Endothelial cell of umbilical vein (primary cell): ENCODE results near the gene IFI27. TPM values are rescaled to one million over a fixed set of nuclear protein-coding genes. Genes with fewer than 3 reads are reported as not detected.

Experiments
- Bru-seq: library from RNA; stranded (reverse); fragments of 400-500 nt; gene quantifications from one replicate; lab custom pipeline; 2021; lab: Mats Ljungman, UMichigan
- BruChase-seq, 2 experiments: library from RNA; stranded (reverse); fragments of 400-500 nt; gene quantifications; one replicate each; lab custom pipeline; 2021; lab: Mats Ljungman, UMichigan
- BruUV-seq: library from RNA; stranded (reverse); fragments of 400-500 nt; replicated peaks from 2 replicates; lab custom pipeline; 2021; lab: Mats Ljungman, UMichigan
- CTCF ChIA-PET: fragments of 300-600, 350-600 bp; sonication (Branson Sonifier 250); formaldehyde crosslinking; loops from one replicate; lab custom pipeline; 2021; ENCODE audit warnings: antibody characterized with exemption, inconsistent platforms; lab: Charles Lee
- POLR2A ChIA-PET: fragments of 300-600, 350-600 bp; sonication (Branson Sonifier 250); formaldehyde crosslinking; loops from one replicate; lab custom pipeline; 2021; ENCODE audit warnings: antibody characterized with exemption, inconsistent platforms; lab: Charles Lee
- DNase-seq: peaks from one replicate; pipeline ENCODE4 v3.0.0-alpha.2; 2011; ENCODE audit warnings: low read depth, low spot score
- FAIRE-seq: peaks from 2 replicates; lab custom pipeline; 2011; peaks lifted over from hg19 to GRCh38; lab: Jason Lieb, UNC
- H2AFZ ChIP-seq: 2 replicates; pipeline ENCODE4 v1.6.0; 2012; ENCODE audit warnings: low read depth, low read length, control low read depth, inconsistent platforms
- H3K27ac ChIP-seq: 2 replicates; pipeline ENCODE4 v1.5.1; 2011; ENCODE audit warnings: low read depth, mild to moderate bottlenecking, control low read depth, low read length, moderate library complexity; ENCODE audit not compliant: insufficient read depth
- H3K27me3 ChIP-seq, 2 experiments: 2 replicates each; pipeline versions ENCODE4 v1.6.0 to v1.6.1; 2011; ENCODE audit warnings: low read length in 2 of 2, mixed read lengths in 1 of 2; ENCODE audit not compliant: control insufficient read depth in 2 of 2, insufficient read depth in 2 of 2
- H3K36me3 ChIP-seq, 2 experiments: 2 replicates in 1 of 2; 3 replicates in 1 of 2; pipeline ENCODE4 v1.5.1; 2011; ENCODE audit warnings: low read length in 2 of 2, mild to moderate bottlenecking in 1 of 2, moderate library complexity in 1 of 2; ENCODE audit not compliant: control insufficient read depth in 2 of 2, insufficient read depth in 2 of 2; ENCODE audit errors: extremely low read depth in 1 of 2
- H3K4me1 ChIP-seq: 3 replicates; pipeline ENCODE4 v1.5.1; 2011; ENCODE audit warnings: mild to moderate bottlenecking, low read length; ENCODE audit not compliant: control insufficient read depth, insufficient read depth; ENCODE audit errors: extremely low read depth
- H3K4me2 ChIP-seq: 2 replicates; pipeline ENCODE4 v1.6.1; 2011; ENCODE audit warnings: low read length, control low read depth, mixed read lengths; ENCODE audit not compliant: insufficient read depth
- H3K4me3 ChIP-seq, 3 experiments: fragments of 200-600 bp in 1 of 3; sonication (generic), shearing (Covaris generic) in 1 of 3; replicated peaks in 1 of 3; 2 replicates each; pipeline ENCODE4 v1.5.1; 2011 to 2016; ENCODE audit warnings: control low read depth in 3 of 3, low read length in 3 of 3, mild to moderate bottlenecking in 2 of 3, inconsistent platforms in 1 of 3, low read depth in 1 of 3, moderate library complexity in 1 of 3; ENCODE audit not compliant: insufficient read depth in 1 of 3
- H3K79me2 ChIP-seq: 2 replicates; pipeline ENCODE4 v1.6.0; 2012; ENCODE audit warnings: low read length, inconsistent platforms; ENCODE audit not compliant: control insufficient read depth, insufficient read depth
- H3K9ac ChIP-seq: replicated peaks from 2 replicates; pipeline ENCODE3; 2011; ENCODE audit warnings: low read length, control low read depth; ENCODE audit not compliant: insufficient read depth; ENCODE audit errors: extremely low read depth
- H3K9me1 ChIP-seq: replicated peaks from 3 replicates; pipeline ENCODE4 v1.6.0; 2011; ENCODE audit warnings: mild to moderate bottlenecking, low read length; ENCODE audit not compliant: control insufficient read depth, insufficient read depth; ENCODE audit errors: extremely low read depth
- H3K9me3 ChIP-seq: replicated peaks from 2 replicates; pipeline ENCODE4 v1.5.1; 2012; ENCODE audit warnings: low read length, inconsistent platforms; ENCODE audit not compliant: control insufficient read depth, insufficient read depth
- H4K20me1 ChIP-seq: replicated peaks from 2 replicates; pipeline ENCODE3; 2011; ENCODE audit warnings: mild to moderate bottlenecking, low read length; ENCODE audit not compliant: control insufficient read depth, insufficient read depth; ENCODE audit errors: extremely low read depth
- FOS ChIP-seq: IDR thresholded peaks from 2 replicates; pipeline ENCODE4 v1.6.1; 2011; ENCODE audit warnings: mild to moderate bottlenecking, low read length, moderate library complexity, borderline replicate concordance; ENCODE audit not compliant: insufficient read depth
- JUN ChIP-seq: IDR thresholded peaks from 2 replicates; pipeline ENCODE4 v1.6.1; 2011; ENCODE audit warnings: borderline replicate concordance, low read depth; ENCODE audit not compliant: insufficient read length, insufficient read depth
- MYC ChIP-seq: IDR thresholded peaks from one replicate; pipeline ENCODE4 v1.6.1; 2011; ENCODE audit warnings: mild to moderate bottlenecking, low read depth, low read length
- POLR2A ChIP-seq: IDR thresholded peaks from 2 replicates; pipeline ENCODE4 v1.6.1; 2012; ENCODE audit warnings: low read depth, mild to moderate bottlenecking, control low read depth, low read length
- POLR2AphosphoS5 ChIP-seq: IDR thresholded peaks from 2 replicates; pipeline ENCODE4 v1.6.1; 2012; ENCODE audit warnings: low read depth, mild to moderate bottlenecking, control low read depth, low read length, moderate library complexity; ENCODE audit not compliant: insufficient read depth
- dilution Hi-C: fragments of 300-500 bp; cut with MboI; formaldehyde crosslinking; loops from one replicate; pipeline ENCODE4 v1.15.0; 2019; ENCODE audit warnings: low sequenced_read_pairs; ENCODE audit not compliant: extremely low pct_ligation_motif_present
- intact Hi-C: fragments of 100-400 bp; cut with micrococcal nuclease; formaldehyde crosslinking; loops from one replicate; pipeline ENCODE4 v1.10.0; 2022
- long read RNA-seq: library from polyadenylated mRNA; stranded (forward); transcript quantifications from one replicate; pipeline ENCODE4 v2.0.0, GENCODE V29; 2021
- polyA minus RNA-seq, 3 experiments: library from RNA; depleted of rRNA, polyadenylated mRNA; stranded (reverse); fragments of >200 nt; gene quantifications; 1 replicate in 1 of 3; 2 replicates in 2 of 3; pipeline ENCODE4 v1.2.3, GENCODE V29; 2011
- polyA plus RNA-seq, 4 experiments: library from polyadenylated mRNA; depleted of rRNA in 3 of 4; stranded (reverse) in 3 of 4; unstranded in 1 of 4; fragments of >200 nt; gene quantifications; 2 replicates each; pipeline versions ENCODE4 v1.2.1 to v1.2.3, GENCODE V29; 2011 to 2012; ENCODE audit warnings: missing spikeins in 1 of 4
- total RNA-seq: library from RNA; stranded (reverse); gene quantifications from 2 replicates; pipeline ENCODE4 v1.2.3, GENCODE V29; 2021
- TF ChIP-seq, protein P1 (sequence below): IDR thresholded peaks from 2 replicates; pipeline ENCODE4 v1.6.1; 2011; ENCODE audit not compliant: insufficient read depth, insufficient read length

IFI27 gene
- total RNA-seq (72.0 and 126 TPM in 2 replicates), polyA plus RNA-seq (1,265 and 1,831 TPM in 2 replicates), polyA minus RNA-seq (158 and 177 TPM in 2 replicates), Bru-seq, nascent RNA (percentile 70 among the genes with signal in this experiment), BruChase-seq, experiment 1, labeled RNA remaining after a 6-hour chase (percentile 57 among the genes with signal in this experiment), BruChase-seq, experiment 2, labeled RNA remaining after a 2-hour chase (percentile 53 among the genes with signal in this experiment)
- polyA plus RNA-seq (2011; cell fraction: cytosol; rRNA removed), result 583 and 646 TPM in 2 replicates
- polyA plus RNA-seq (2011; cell fraction: nucleus; rRNA removed), result 152 and 165 TPM in 2 replicates
- 188 and 262 TPM in 2 replicates for polyA plus RNA-seq (2012)
- 14.8 TPM for polyA minus RNA-seq (2011; cell fraction: cytosol; rRNA and poly(A)+ RNA removed)
- 17.9 and 22.7 TPM in 2 replicates for polyA minus RNA-seq (2011; cell fraction: nucleus; rRNA and poly(A)+ RNA removed)
- long read RNA-seq, transcript IFI27-211 (5 exons, 364 nt), result minor isoform, 5 of 336 reads
- long read RNA-seq, transcript IFI27-212 (4 exons, 505 nt), result major isoform, 8 of 336 reads
- long read RNA-seq, partial matches to known transcripts, result 0 of 336 reads
- long read RNA-seq, other reads (novel, unspliced or antisense), result 316 of 336 reads

DNA sequence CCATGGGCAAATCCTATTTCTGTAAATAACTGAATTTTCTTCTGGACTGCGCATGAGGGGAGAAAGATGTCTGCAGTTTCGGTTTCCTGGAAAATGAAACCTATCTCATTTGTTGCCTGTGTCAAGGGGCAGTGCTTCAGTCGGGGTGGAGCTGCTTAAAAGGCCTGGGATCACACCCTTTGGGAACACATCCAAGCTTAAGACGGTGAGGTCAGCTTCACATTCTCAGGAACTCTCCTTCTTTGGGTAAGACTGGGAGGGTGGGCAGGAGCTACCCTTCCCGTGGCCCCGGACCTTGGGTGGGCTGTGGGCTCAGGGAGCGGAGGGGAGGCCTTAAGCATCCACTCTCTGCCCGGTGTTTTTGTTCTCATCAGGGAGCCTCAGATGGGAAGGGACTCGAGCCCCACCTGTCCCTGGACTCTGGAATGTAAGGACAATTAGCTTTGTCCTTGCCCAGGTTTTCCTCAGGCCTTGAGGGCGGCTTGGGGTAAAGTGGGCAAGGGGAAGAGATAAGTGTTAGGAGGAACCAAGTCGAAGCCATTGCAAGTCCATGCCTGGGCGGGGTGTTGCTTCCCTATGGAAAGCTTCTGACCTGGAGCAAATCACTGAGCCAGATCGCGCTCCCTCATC, at the start of gene IFI27:
IFI27 (plus strand) TSS at position 185 of the 630 bp plus-strand sequence.
- peak within 1 kb of the TSS; percentile 83 for H3K4me2 ChIP-seq
- H3K36me3 ChIP-seq, result no peaks in the 10 kb centered on the region
- peak within 1 kb of the TSS; percentile 75 for H3K9ac ChIP-seq
- ChIA-PET POLR2A (interaction anchor here (0.6 to 0.9 kb wide), 3 partner anchors 18 to 29 kb away, joined by 3 to 4 read pairs (median 3); partner anchors contain the start of genes DDX24 and IFI27L1), CTCF (interaction anchor here (0.6 to 6.1 kb wide), 5 partner anchors 11 to 74 kb away, joined by 3 to 67 read pairs (median 3); partner anchors contain the start of gene IFI27L2)
- no peaks in the 10 kb centered on the region for H3K27me3 ChIP-seq
- H3K79me2 ChIP-seq, result no peaks in the 10 kb centered on the region
- no peaks in the 10 kb centered on the region for H3K9me1 ChIP-seq
- no peaks in the 10 kb centered on the region for H4K20me1 ChIP-seq
- BruUV-seq, result TSS peak; percentile 75
- FAIRE-seq (peak; percentile 76), DNase-seq (peak; percentile 62)
- intact Hi-C loops, result loop anchor here (1.0 to 10.0 kb wide), 2 partner anchors 29 to 1056 kb away; partner anchors contain the start of genes DDX24 and IFI27L1
- H3K9me3 ChIP-seq, result no peaks in the 10 kb centered on the region
- TF ChIP-seq POLR2AphosphoS5 (peak; percentile 37), FOS (no peak), POLR2A (peak; percentile 85), MYC (no peak), JUN (no peak)
- TF ChIP-seq, protein P1, sequence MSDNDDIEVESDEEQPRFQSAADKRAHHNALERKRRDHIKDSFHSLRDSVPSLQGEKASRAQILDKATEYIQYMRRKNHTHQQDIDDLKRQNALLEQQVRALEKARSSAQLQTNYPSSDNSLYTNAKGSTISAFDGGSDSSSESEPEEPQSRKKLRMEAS, result no peak
- peak within 1 kb of the TSS; percentile 91 for H2AFZ ChIP-seq
- dilution Hi-C loops, result no loop called here
- H3K27ac ChIP-seq, result peak within 1 kb of the TSS; percentile 67
- peak within 1 kb of the TSS; percentile 20 to 76 (median 33) for H3K4me3 ChIP-seq
- peaks cover 19% of the 10 kb centered on the region for H3K4me1 ChIP-seq
